Measurements from ENCODE around the gene AP2M1. TPM values are rescaled to one million over a fixed set of nuclear protein-coding genes. Genes with fewer than 3 reads are reported as not detected.

AP2M1 gene
- total and polyA plus RNA-seq, 2 of the 13 experiments (the other 11 are each of a cell fraction or from before 2014, with no cell fraction given): 126 to 146 TPM

GRCh38 chr3:184156522-184156955 lies 18.1 kb upstream of the AP2M1 start (continued):
- peak; percentile 16; the same call in 1 of the 2 replicates for TF ChIP-seq FOXP4 (CRISPR knock-in tag; IDR thresholded peaks at IDR 0.05)
- TF ChIP-seq ZNF567 (CRISPR knock-in tag; IDR thresholded peaks at IDR 0.05; ENCODE audit: borderline replicate concordance): no peak
- no peak for TF ChIP-seq ZFP41 (CRISPR knock-in tag; IDR thresholded peaks at IDR 0.05; ENCODE audit: borderline replicate concordance)
- TF ChIP-seq SAP130 (CRISPR knock-in tag; IDR thresholded peaks at IDR 0.05; ENCODE audit: low read depth): peak; percentile 76
- TF ChIP-seq TCF7 (IDR thresholded peaks at IDR 0.05; ENCODE audit: low read depth): no peak
- no peak for TF ChIP-seq NFE2 (CRISPR knock-in tag; IDR thresholded peaks at IDR 0.05)
- peak; percentile 4; the same call in 1 of the 2 replicates for TF ChIP-seq ATF7-NPFF (CRISPR knock-in tag; IDR thresholded peaks at IDR 0.05; ENCODE audit: low read depth)
- peak; percentile 33; the same call in 1 of the 2 replicates for TF ChIP-seq PITX1 (CRISPR knock-in tag; IDR thresholded peaks at IDR 0.05)
- no peak for TF ChIP-seq PTBP1 (IDR thresholded peaks at IDR 0.05; ENCODE audit: low read depth, low read length, poor library complexity, severe bottlenecking)
- peak; percentile 76; the same call in 1 of the 2 replicates for TF ChIP-seq CSRNP1 (CRISPR knock-in tag; IDR thresholded peaks at IDR 0.05)
- no peak for TF ChIP-seq SMAD3 (CRISPR knock-in tag; IDR thresholded peaks at IDR 0.05)
- TF ChIP-seq CBX2 (IDR thresholded peaks at IDR 0.05; ENCODE audit: low read depth, low read length): no peak
- no peak for TF ChIP-seq CBX2 (CRISPR knock-in tag; IDR thresholded peaks at IDR 0.05; ENCODE audit: low read depth)
- no peak for TF ChIP-seq FOXK2 (IDR thresholded peaks at IDR 0.05)
- no peak for TF ChIP-seq TRIM22 (IDR thresholded peaks at IDR 0.05)
- TF ChIP-seq YEATS2 (CRISPR knock-in tag; IDR thresholded peaks at IDR 0.05; ENCODE audit: borderline replicate concordance): 0 out of 2 replicates have a peak, but pooled peaks have one; percentile 29
- no peak for TF ChIP-seq ZNF761 (CRISPR knock-in tag; conservative IDR thresholded peaks at IDR 0.05)
- peak; percentile 20; the same call in 1 of the 2 replicates for TF ChIP-seq ZNF556 (CRISPR knock-in tag; IDR thresholded peaks at IDR 0.05; ENCODE audit: borderline replicate concordance)
- TF ChIP-seq ZFX (CRISPR knock-in tag; IDR thresholded peaks at IDR 0.05; ENCODE audit: low read depth): peak; percentile 90
- TF ChIP-seq ZNF234 (CRISPR knock-in tag; conservative IDR thresholded peaks at IDR 0.05): no peak
- TF ChIP-seq BCL3 (CRISPR knock-in tag; IDR thresholded peaks at IDR 0.05): 0 out of 2 replicates have a peak, but pooled peaks have one; percentile 63
- TF ChIP-seq ZNF350 (CRISPR knock-in tag; IDR thresholded peaks at IDR 0.05; ENCODE audit: borderline replicate concordance, low read depth): peak; percentile 44; the same call in 1 of the 2 replicates
- no peak for TF ChIP-seq RELA (CRISPR knock-in tag; IDR thresholded peaks at IDR 0.05)
- TF ChIP-seq ARID2 (CRISPR knock-in tag; IDR thresholded peaks at IDR 0.05; ENCODE audit: borderline replicate concordance): peak; percentile 68; the same call in 1 of the 2 replicates
- peak; percentile 8; the same call in 1 of the 2 replicates for TF ChIP-seq ZNF263 (CRISPR knock-in tag; IDR thresholded peaks at IDR 0.05)
- peak; percentile 18; the same call in 1 of the 2 replicates for TF ChIP-seq KMT2A (CRISPR knock-in tag; IDR thresholded peaks at IDR 0.05)
